Renal cortex interstitium (tissue), 15 donors: ENCODE measurements around the gene IFNGR1. TPM values are rescaled to one million over a fixed set of nuclear protein-coding genes. Genes with fewer than 3 reads are reported as not detected.
"Not testable (repeated sequence)": the region's sequence is repeated elsewhere in the genome, so short reads cannot be mapped to it uniquely, and the experiment has no call there.

Experiments used
- DNase-seq, 11 donors: peaks; one replicate each; pipeline ENCODE4 v3.0.0-alpha.2; 2013; ENCODE audit warnings: low read depth in 9 of 11, low spot score in 4 of 11; ENCODE audit errors: extremely low read depth in 1 of 11
- long read RNA-seq, 16 experiments: transcript quantifications; one replicate each; lab custom pipeline, GENCODE V29; 2026
- polyA plus RNA-seq, 3 donors: library from polyadenylated mRNA; unstranded; fragments of 120-200 nt; gene quantifications; one replicate each; pipeline ENCODE4 v1.2.1, GENCODE V29; 2013; ENCODE audit not compliant: insufficient read length in 3 of 3

IFNGR1 gene
- polyA plus RNA-seq, result 10 to 100 TPM; 53.5 to 64.8 (median 58.0) TPM
- long read RNA-seq, donor 1, transcript IFNGR1-201 (7 exons, 2,139 nt), result major isoform, 8 of 8 reads
- long read RNA-seq, donor 1, partial matches to known transcripts, result 0 of 8 reads
- long read RNA-seq, donor 1, other reads (novel, unspliced or antisense), result 0 of 8 reads
- long read RNA-seq, donor 2, transcript IFNGR1-201 (7 exons, 2,139 nt), result major isoform, 11 of 11 reads
- long read RNA-seq, donor 2, partial matches to known transcripts, result 0 of 11 reads
- long read RNA-seq, donor 2, other reads (novel, unspliced or antisense), result 0 of 11 reads
- long read RNA-seq, donor 3, transcript IFNGR1-201 (7 exons, 2,139 nt), result major isoform, 26 of 26 reads
- long read RNA-seq, donor 3, partial matches to known transcripts, result 0 of 26 reads
- long read RNA-seq, donor 3, other reads (novel, unspliced or antisense), result 0 of 26 reads
- long read RNA-seq, donor 4, transcript IFNGR1-201 (7 exons, 2,139 nt), result major isoform, 11 of 12 reads
- long read RNA-seq, donor 4, partial matches to known transcripts, result 0 of 12 reads
- long read RNA-seq, donor 4, other reads (novel, unspliced or antisense), result 0 of 12 reads
- long read RNA-seq, donor 5, result 0 reads
- long read RNA-seq, donor 6, transcript IFNGR1-201 (7 exons, 2,139 nt), result major isoform, 12 of 13 reads
- long read RNA-seq, donor 6, partial matches to known transcripts, result 0 of 13 reads
- long read RNA-seq, donor 6, other reads (novel, unspliced or antisense), result 0 of 13 reads
- long read RNA-seq, donor 7, transcript IFNGR1-201 (7 exons, 2,139 nt), result major isoform, 26 of 27 reads
- long read RNA-seq, donor 7, partial matches to known transcripts, result 0 of 27 reads
- long read RNA-seq, donor 7, other reads (novel, unspliced or antisense), result 0 of 27 reads
- long read RNA-seq, donor 8, result 0 reads
- long read RNA-seq, donor 9, transcript IFNGR1-201 (7 exons, 2,139 nt), result major isoform, 13 of 13 reads
- long read RNA-seq, donor 9, partial matches to known transcripts, result 0 of 13 reads
- long read RNA-seq, donor 9, other reads (novel, unspliced or antisense), result 0 of 13 reads
- long read RNA-seq, donor 10, transcript IFNGR1-201 (7 exons, 2,139 nt), result major isoform, 17 of 18 reads
- long read RNA-seq, donor 10, partial matches to known transcripts, result 0 of 18 reads
- long read RNA-seq, donor 10, other reads (novel, unspliced or antisense), result 0 of 18 reads
- long read RNA-seq, donor 11, transcript IFNGR1-201 (7 exons, 2,139 nt), result major isoform, 8 of 8 reads
- long read RNA-seq, donor 11, partial matches to known transcripts, result 0 of 8 reads
- long read RNA-seq, donor 11, other reads (novel, unspliced or antisense), result 0 of 8 reads
- long read RNA-seq, donor 12, transcript IFNGR1-201 (7 exons, 2,139 nt), result major isoform, 7 of 8 reads
- long read RNA-seq, donor 12, partial matches to known transcripts, result 0 of 8 reads
- long read RNA-seq, donor 12, other reads (novel, unspliced or antisense), result 0 of 8 reads
- long read RNA-seq, donor 13, result 0 reads
- long read RNA-seq, donor 14, transcript IFNGR1-201 (7 exons, 2,139 nt), result major isoform, 27 of 27 reads
- long read RNA-seq, donor 14, partial matches to known transcripts, result 0 of 27 reads
- long read RNA-seq, donor 14, other reads (novel, unspliced or antisense), result 0 of 27 reads
- long read RNA-seq, donor 15, transcript IFNGR1-201 (7 exons, 2,139 nt), result major isoform, 9 of 10 reads
- long read RNA-seq, donor 15, partial matches to known transcripts, result 0 of 10 reads
- long read RNA-seq, donor 15, other reads (novel, unspliced or antisense), result 0 of 10 reads
- long read RNA-seq, donor 16, transcript IFNGR1-201 (7 exons, 2,139 nt), result major isoform, 47 of 56 reads
- long read RNA-seq, donor 16, partial matches to known transcripts, result 7 of 56 reads
- long read RNA-seq, donor 16, other reads (novel, unspliced or antisense), result 0 of 56 reads

- peak; percentile 79 to 93 (median 92) for DNase-seq
These were observed at the start of gene IFNGR1 for GRCh38 chr6:137218917-137219663. IFNGR1 (minus strand) TSS chr6:137219385; CDS start chr6:137219327, 58 bp downstream.

GRCh38 chr6:137268911-137269310 lies 49.7 kb upstream of the IFNGR1 start:
- no peak for DNase-seq

- DNase-seq, result no peak
These were observed 47.1 kb upstream of the IFNGR1 start for GRCh38 chr6:137266309-137266586.

GRCh38 chr6:137265561-137266308 lies 46.5 kb upstream of the IFNGR1 start:
- no peak for DNase-seq

GRCh38 chr6:137264311-137265075 lies 45.3 kb upstream of the IFNGR1 start:
- DNase-seq, result no peak

GRCh38 chr6:137261761-137262160 lies 42.6 kb upstream of the IFNGR1 start:
- DNase-seq, result no peak

GRCh38 chr6:137261361-137261760 lies 42.2 kb upstream of the IFNGR1 start:
- peak in 5 of 11 donors; percentile 25 to 46 (median 41) for DNase-seq

GRCh38 chr6:137260217-137260616 lies 41.0 kb upstream of the IFNGR1 start:
- DNase-seq, result no peak

GRCh38 chr6:137259349-137259748 lies 40.2 kb upstream of the IFNGR1 start:
- no peak for DNase-seq

- no peak for DNase-seq
These were observed 39.0 kb upstream of the IFNGR1 start for GRCh38 chr6:137258170-137258569.

- no peak for DNase-seq
These were observed 37.3 kb upstream of the IFNGR1 start for GRCh38 chr6:137256350-137257103.

- no peak for DNase-seq
These were observed 35.8 kb upstream of the IFNGR1 start for GRCh38 chr6:137254966-137255365.

- not testable (repeated sequence) for DNase-seq
These were observed 35.2 kb upstream of the IFNGR1 start for GRCh38 chr6:137254430-137254829.

- DNase-seq, result no peak
These were observed 29.5 kb upstream of the IFNGR1 start for GRCh38 chr6:137248702-137249101.

- no peak for DNase-seq
These were observed 28.5 kb upstream of the IFNGR1 start for GRCh38 chr6:137247724-137248123.
